K562 treated with DMSO at 1 percent for 48 hours (cell line): ENCODE results near the gene MRGPRX4. TPM values are rescaled to one million over a fixed set of nuclear protein-coding genes. Genes with fewer than 3 reads are reported as not detected.

Experiments used
- total RNA-seq: library from RNA; unstranded; fragments of 300-600 nt; gene quantifications from 2 replicates; pipeline ENCODE4 v1.2.3, GENCODE V29; 2022; ENCODE audit warnings: low replicate concordance; ENCODE audit errors: extremely low read depth

Gene MRGPRX4
- total RNA-seq, result not detected in 2 replicates

DNA sequence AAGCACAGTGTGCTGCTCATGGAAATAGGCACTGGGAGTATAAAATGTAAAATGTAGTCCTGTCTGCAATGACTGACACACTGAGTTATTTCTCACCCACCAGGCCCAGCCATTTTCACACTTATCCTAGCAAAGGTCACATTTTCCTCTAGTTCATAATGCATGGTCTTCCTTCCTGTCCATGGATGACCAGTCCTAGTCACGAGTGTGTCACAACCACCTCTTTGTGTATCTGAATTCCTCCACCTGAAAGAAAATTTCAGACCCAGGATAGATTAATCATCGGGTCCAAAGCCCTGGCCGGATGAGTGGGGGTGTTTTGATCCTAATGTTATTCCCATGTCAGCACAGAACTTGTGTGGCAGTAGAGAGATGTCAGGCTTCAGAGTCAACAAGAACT, at the start of gene MRGPRX4:
Gene MRGPRX4, plus strand, starts transcription at position 172 of the 400 bp plus-strand sequence. CDS start 420 bp downstream, outside the sequence.

DNA sequence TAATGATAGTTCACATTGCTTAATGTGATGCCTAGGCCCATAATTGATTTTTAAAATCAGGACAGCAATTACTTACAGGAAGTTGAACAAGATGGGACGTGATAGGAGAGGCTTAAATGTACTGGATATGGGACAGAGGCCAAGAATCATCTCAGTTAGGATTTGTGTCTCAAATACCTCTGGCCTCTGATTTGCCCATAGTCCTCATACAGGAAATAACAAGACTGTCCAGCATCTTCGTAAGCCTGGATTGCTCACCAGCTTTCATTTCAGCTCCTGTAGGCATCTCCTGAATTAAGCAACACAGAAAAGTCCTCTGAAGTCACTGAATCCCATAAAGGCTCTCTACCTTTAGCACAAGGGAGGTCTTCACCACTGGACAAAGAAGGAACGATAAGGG, 40.3 kb upstream of the MRGPRX4 start, which contains the start of gene MRGPRX3:
Gene MRGPRX3, plus strand, starts transcription at position 231 of the 400 bp plus-strand sequence. CDS start 4,632 bp downstream, outside the sequence.

Other genes starting within 250 kb of the MRGPRX4 start
- gene SERGEF, start 159.8 kb upstream of the MRGPRX4 start, total RNA-seq, result not detected in 2 replicates
- gene TPH1, start 126.6 kb upstream of the MRGPRX4 start, total RNA-seq, result not detected in 2 replicates
- gene SAAL1, start 66.8 kb upstream of the MRGPRX4 start, total RNA-seq, result not detected in 2 replicates
- not detected in 2 replicates for gene MRGPRX3, start 40.3 kb upstream of the MRGPRX4 start, total RNA-seq
- gene SAA4, start 64.0 kb downstream of the MRGPRX4 start, total RNA-seq, result not detected in 2 replicates
- not detected in 2 replicates for gene SAA2, start 75.8 kb downstream of the MRGPRX4 start, total RNA-seq
- gene SAA1, start 93.4 kb downstream of the MRGPRX4 start, total RNA-seq, result not detected in 2 replicates
- gene HPS5, start 149.3 kb downstream of the MRGPRX4 start, total RNA-seq, result not detected in 2 replicates
- not detected in 2 replicates for gene GTF2H1, start 149.7 kb downstream of the MRGPRX4 start, total RNA-seq
- gene LDHA, start 221.7 kb downstream of the MRGPRX4 start, total RNA-seq, result 828 TPM in 1 of 2 replicates, not detected in the other
- gene LDHC, start 239.5 kb downstream of the MRGPRX4 start, total RNA-seq, result not detected in 2 replicates